Camera-type eye (tissue), 1 donor: ENCODE results near the gene CATSPERZ. TPM values are rescaled to one million over a fixed set of nuclear protein-coding genes. Genes with fewer than 3 reads are reported as not detected.

Experiments used
- total RNA-seq: library from RNA; depleted of rRNA; stranded (reverse); fragments of >200 nt; gene quantifications from one replicate; pipeline ENCODE4 v1.2.3, GENCODE V29; 2014

Gene CATSPERZ
- 3.1 TPM for total RNA-seq

GRCh38 chr11:64299847-64300648, at the start of gene CATSPERZ:
TSS of gene CATSPERZ (plus strand) at chr11:64300358. CDS start at chr11:64300411, 53 bp downstream.

DNA sequence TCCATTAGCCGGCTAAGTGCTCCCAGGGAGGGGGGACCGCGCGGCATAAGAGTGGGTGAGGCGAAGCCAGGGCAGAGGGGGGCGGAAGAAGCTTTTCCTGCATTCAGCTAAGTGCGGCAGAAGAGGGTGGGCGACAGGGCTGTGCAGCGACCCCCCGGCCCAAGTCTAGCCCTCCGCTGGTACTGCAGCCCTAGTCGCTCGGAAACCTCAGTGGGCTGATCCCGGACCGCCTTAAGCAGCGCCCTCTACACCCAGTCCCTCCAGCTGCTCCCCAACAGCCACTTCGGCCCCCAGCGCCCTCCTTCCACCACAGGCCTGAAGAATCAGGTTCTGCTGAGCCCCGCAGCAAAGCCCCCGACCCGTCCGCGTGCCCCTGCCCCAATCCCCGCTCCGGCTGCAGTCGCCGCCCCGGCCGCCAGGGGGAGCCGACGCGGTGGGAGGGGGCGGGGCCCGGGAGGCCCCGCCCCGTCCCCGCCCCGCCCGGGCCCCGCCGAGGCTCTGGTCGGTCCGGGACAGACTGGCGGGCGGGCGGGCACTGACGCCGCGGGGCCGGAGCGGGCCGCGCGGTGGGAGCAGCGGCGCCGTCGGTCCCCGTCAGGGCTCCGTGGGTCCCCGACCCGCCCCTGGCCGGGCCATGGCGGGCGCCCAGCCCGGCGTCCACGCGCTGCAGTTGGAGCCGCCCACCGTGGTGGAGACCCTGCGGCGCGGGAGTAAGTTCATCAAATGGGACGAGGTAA, 49.0 kb upstream of the CATSPERZ start, which contains the start of gene PLCB3:
Gene PLCB3 (plus strand): TSS at position 515 of the 737 bp plus-strand sequence. CDS start 120 bp downstream, at position 635.

DNA sequence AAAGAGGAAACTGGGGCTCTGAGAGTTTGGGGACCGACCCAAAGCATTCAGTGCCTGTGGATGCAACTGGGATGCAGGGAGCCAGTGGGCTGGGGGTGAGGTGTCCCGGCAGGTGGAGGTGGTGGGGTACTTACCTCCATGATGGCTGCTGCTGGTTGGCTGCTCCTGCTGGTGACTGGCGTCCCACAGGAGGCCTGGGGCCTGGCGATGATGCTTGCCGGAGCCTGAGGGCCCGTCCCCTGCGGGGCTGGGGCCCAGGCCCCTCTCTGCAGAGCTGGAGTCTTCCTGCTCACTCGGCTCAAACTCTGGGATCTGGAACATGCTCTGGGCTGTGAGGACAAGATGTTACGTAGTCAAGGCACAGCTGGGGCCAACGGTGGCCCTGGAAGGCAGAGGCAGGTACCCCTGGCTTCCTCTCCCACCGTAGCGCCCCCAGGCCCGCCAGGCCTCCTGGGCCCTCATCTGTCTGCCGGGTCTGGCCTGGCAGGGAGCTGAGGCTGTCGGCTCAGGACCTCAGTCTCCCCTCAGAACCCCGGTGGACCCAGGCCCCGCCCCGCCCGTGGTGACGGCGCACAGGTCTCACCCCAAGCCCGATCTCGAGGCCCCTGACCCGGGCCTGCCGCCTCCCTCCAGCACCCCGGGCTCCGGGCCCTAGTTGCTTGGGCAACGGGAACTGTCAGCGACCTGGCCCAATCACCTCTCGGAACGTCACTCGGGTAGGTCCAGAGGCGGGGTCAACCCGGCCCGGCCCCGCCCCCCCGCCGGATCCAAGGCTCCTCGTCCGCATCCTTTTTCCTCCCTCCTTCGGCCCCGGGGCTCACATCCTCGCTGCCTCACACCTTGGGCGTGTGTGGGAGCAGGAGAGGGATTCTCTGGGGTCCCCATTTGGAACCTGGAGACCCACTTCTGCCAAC, 15.9 kb upstream of the CATSPERZ start, which contains the start of gene BAD:
Gene BAD (minus strand): TSS at position 618 of the 914 bp plus-strand sequence. CDS start 297 bp downstream, at position 321.

DNA sequence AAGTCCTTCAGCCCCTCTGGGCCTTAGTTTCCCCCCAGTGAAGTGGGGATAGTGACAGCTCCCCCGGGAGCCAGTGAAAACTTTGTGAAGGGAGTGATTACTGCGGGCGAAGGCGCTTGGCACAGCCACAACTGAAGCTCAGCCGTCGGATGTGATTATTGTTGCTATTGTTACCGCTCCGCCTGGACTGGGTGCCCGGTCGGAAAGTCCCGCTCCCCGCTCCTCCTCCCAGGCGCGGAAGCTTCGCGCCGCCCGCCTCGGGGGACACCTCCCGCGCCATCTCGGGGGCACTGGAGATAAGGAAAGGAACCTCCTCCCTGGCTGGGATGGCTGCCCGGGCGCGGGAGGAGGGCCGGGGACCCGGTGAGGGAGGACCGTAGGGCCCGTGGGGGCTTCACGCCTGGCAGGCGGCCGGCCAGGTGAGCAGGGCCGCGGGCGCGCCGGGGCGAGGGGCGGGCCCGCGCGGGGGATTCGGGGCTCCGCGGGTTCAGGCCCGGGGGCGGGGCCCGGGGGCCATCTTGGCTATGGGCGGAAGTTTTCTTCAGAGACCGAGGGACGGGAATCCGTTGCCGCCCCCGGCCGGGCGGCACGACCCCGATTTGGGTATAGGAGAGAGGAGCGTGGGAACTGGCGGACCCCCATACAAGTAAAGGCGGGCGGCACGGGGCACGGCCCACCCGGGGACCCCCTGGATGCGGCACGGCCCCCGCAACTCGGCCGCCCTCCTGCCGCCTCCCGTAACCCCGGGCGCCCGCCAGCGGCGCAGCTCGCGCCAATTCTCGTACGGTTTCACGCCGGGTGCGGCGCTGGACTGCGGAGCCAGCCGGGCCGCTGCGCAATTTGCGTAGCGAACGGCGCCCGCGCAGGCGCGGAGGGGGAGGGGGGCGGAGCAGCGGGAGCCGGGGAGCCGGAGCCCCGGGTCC, 14.9 kb upstream of the CATSPERZ start, which contains the start of gene GPR137:
Gene GPR137 (plus strand): TSS at position 887 of the 923 bp plus-strand sequence. CDS start 677 bp downstream, outside the sequence.

DNA sequence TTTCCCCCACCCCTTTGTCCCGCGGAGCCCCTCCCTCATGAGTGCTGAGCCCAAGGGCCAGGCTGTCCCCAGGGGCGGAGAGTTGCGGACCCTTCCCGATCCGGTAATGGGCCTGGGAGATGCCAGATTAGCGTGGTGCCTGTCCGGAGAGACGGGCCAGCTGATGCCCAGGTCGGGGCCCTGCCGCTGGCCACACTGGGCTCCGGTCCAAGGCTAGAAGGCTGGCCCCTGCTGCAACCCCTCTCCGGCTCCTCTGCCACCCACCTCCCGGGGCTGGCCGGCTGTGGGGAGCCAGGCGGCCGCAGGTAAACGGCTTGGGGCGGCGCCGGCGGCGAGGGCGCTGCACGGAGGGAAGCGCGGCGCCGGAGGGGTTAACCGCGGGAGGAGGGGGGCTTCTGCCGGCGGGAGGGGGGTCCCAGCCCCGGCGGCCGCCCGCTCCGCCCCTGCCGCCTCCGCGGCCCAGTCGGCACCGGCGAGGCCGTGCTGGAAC, 8.9 kb upstream of the CATSPERZ start, which contains the start of gene KCNK4:
Gene KCNK4 (plus strand): TSS at position 41 of the 490 bp plus-strand sequence. CDS start 1,717 bp downstream, outside the sequence.

GRCh38 chr11:64305075-64305690, 5.0 kb downstream of the CATSPERZ start, which contains the start of gene ESRRA:
TSS of gene ESRRA (plus strand) at chr11:64305524. CDS start at chr11:64307180, 1,656 bp downstream.

GRCh38 chr11:64317325-64317960, 17.3 kb downstream of the CATSPERZ start, which contains the start of gene TRMT112:
TSS of gene TRMT112 (minus strand) at chr11:64317559. CDS start at chr11:64317526, 33 bp downstream.

DNA sequence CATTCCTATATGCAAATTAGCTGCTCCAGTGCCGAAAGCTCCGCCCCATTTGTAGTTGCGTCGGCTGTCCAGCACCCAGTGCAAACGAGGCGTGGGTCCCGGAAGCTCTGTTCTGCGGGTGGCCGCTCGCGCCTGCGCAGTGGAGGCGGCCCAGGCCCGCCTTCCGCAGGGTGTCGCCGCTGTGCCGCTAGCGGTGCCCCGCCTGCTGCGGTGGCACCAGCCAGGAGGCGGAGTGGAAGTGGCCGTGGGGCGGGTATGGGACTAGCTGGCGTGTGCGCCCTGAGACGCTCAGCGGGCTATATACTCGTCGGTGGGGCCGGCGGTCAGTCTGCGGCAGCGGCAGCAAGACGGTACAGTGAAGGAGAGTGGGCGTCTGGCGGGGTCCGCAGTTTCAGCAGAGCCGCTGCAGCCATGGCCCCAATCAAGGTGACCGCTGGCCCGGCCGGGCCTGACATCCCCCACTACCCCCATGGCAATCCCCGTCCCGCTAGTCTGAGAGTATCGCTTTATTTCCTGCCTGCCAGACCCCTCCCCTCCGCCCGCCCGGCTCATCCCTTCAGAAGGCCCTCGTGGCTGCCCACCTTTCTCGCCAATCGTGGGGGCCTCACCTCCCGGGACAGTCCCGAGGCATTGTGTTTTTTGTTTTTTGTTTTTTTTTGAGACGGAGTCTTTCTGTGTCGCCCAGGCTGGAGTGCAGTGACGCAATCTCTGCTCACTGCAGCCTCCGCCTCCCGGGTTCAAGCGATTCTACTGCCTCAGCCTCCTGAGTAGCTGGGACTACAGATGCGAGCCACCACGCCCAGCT, 18.0 kb downstream of the CATSPERZ start, which contains the start of gene PRDX5:
Gene PRDX5 (plus strand): TSS at position 161 of the 805 bp plus-strand sequence. CDS start 95 bp downstream, at position 256.

DNA sequence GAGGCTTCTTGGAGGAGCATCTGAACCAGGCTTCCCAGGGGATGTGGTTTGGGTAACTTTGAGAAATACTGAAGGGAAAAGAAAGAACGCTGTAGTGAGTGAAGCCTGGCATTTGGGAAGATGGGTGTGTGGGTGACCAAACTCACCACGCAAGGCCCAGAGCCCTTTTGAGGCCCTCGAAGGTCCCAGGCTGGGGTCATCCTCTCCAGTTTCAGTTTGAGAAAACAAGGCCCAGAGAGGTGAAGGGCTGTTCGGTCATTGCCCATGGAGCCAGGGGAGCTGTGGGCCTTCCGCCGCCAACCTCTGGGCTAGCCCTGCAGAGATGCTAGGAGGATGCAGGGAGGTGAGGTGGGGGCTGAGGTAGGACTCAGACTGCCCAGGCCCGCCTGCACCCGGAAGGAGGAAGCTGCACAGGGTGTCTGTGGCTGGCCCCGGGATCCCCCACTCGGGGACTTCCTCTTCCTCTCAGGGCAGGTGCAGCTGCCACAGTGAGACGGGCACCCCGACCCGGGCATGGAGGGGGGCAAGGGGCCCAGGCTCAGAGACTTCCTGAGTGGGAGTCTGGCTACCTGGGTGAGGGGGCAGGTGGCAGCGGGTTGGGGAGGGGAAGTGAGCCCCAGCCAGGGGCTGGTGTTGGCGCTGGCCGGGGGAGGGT, 39.7 kb downstream of the CATSPERZ start, which contains the start of gene CCDC88B:
Gene CCDC88B (plus strand): TSS at position 451 of the 655 bp plus-strand sequence. CDS start 63 bp downstream, at position 514.

Other genes with a start within 250 kb of the CATSPERZ start
- 22.4 TPM for gene MACROD1, start 134.2 kb upstream of the CATSPERZ start, total RNA-seq
- 135 TPM for gene STIP1, start 114.2 kb upstream of the CATSPERZ start, total RNA-seq
- gene FERMT3, start 93.6 kb upstream of the CATSPERZ start, total RNA-seq = 8.3 TPM
- gene TRPT1, start 74.2 kb upstream of the CATSPERZ start, total RNA-seq = 27.4 TPM
- gene NUDT22, start 74.1 kb upstream of the CATSPERZ start, total RNA-seq = 22.4 TPM
- 22.2 TPM for gene DNAJC4, start 69.8 kb upstream of the CATSPERZ start, total RNA-seq
- 61.7 TPM for gene VEGFB, start 65.8 kb upstream of the CATSPERZ start, total RNA-seq
- gene FKBP2, start 59.3 kb upstream of the CATSPERZ start, total RNA-seq = 30.8 TPM
- gene PPP1R14B, start 53.4 kb upstream of the CATSPERZ start, total RNA-seq = 50.6 TPM
- 18.0 TPM for gene PLCB3, start 48.8 kb upstream of the CATSPERZ start, total RNA-seq
- 61.6 TPM for gene BAD, start 15.7 kb upstream of the CATSPERZ start, total RNA-seq
- 21.1 TPM for gene GPR137, start 14.5 kb upstream of the CATSPERZ start, total RNA-seq
- 1.8 TPM for gene KCNK4, start 9.1 kb upstream of the CATSPERZ start, total RNA-seq
- gene ESRRA, start 5.2 kb downstream of the CATSPERZ start, total RNA-seq = 17.5 TPM
- gene TRMT112, start 17.2 kb downstream of the CATSPERZ start, total RNA-seq = 194 TPM
- gene PRDX5, start 17.8 kb downstream of the CATSPERZ start, total RNA-seq = 121 TPM
- gene CCDC88B, start 39.8 kb downstream of the CATSPERZ start, total RNA-seq = 13.1 TPM
- 19.6 TPM for gene RPS6KA4, start 58.8 kb downstream of the CATSPERZ start, total RNA-seq